Measurements from ENCODE around the gene TMEM125. TPM values are rescaled to one million over a fixed set of nuclear protein-coding genes. Genes with fewer than 3 reads are reported as not detected.

The TMEM125 gene
- total and polyA plus RNA-seq, 2 of the 4 experiments (the other 2 are of a cell fraction): under 0.01 to 0.03 TPM

GRCh38 chr1:43317817-43318471 lies 48.2 kb downstream of the TMEM125 start:
- Histone ChIP-seq H3K9ac (ENCODE audit: low read depth, low read length) (no peak overlapping the region), H3K9me3 (ENCODE audit: control insufficient read depth, insufficient read depth, low read length) (no peaks in the 10 kb centered on the region), H3K79me1 (ENCODE audit: low read depth in 1 of 2, low read length in 2 of 2) (no peaks in the 10 kb centered on the region), H3K27me3 (ENCODE audit: control insufficient read depth, insufficient read depth, low read length) (no peaks in the 10 kb centered on the region), H2BK20ac (ENCODE audit: low read depth, low read length) (no peak overlapping the region), H4K91ac (ENCODE audit: insufficient read depth, low read depth, low read length) (no peak overlapping the region), H2AFZ (replicated peaks; ENCODE audit: low read length, poor library complexity) (peak overlapping the region; percentile 69), H3K4me1 (ENCODE audit: control insufficient read depth, insufficient read depth, low read length) (peaks cover 5% of the 10 kb centered on the region), H3K23ac (ENCODE audit: low read depth, low read length) (no peak overlapping the region), H3K36me3 (ENCODE audit: control insufficient read depth, insufficient read depth, low read length) (no peaks in the 10 kb centered on the region), H2BK120ac (ENCODE audit: low read depth, low read length) (no peak overlapping the region), H4K8ac (ENCODE audit: low read depth in 2 of 2, low read length in 2 of 2) (no peak overlapping the region), H3K4ac (ENCODE audit: low read depth, low read length) (no peak overlapping the region), H2BK15ac (ENCODE audit: low read depth, low read length) (no peak overlapping the region), H3K9me1 (ENCODE audit: insufficient read depth, low read length) (peaks cover 3% of the 10 kb centered on the region; the same call in 1 of the 2 replicates), H4K20me1 (ENCODE audit: insufficient read depth, low read length) (no peaks in the 10 kb centered on the region), H3K18ac (ENCODE audit: low read depth, low read length) (no peak overlapping the region), H3K14ac (replicated peaks; ENCODE audit: low read depth, low read length) (no peak overlapping the region), H3K4me2 (ENCODE audit: low read depth, low read length) (no peak overlapping the region), H3K27ac (ENCODE audit: insufficient read depth, low read length) (no peak overlapping the region), H2BK5ac (ENCODE audit: low read depth, low read length, poor library complexity, severe bottlenecking) (no peak overlapping the region), H2AK9ac (replicated peaks; ENCODE audit: low read depth, low read length, poor library complexity) (peak overlapping the region; percentile 1), H2AK5ac (ENCODE audit: low read depth, low read length) (no peak overlapping the region), H4K5ac (ENCODE audit: low read depth, low read length) (no peak overlapping the region), H3K4me3 (ENCODE audit: insufficient read depth, low read depth, low read length) (no peak overlapping the region), H3K56ac (ENCODE audit: extremely low read depth, insufficient read depth, low read length) (no peak overlapping the region)
- TF ChIP-seq USF2 (IDR thresholded peaks at IDR 0.05; ENCODE audit: low read depth, low read length): no peak
- TF ChIP-seq FOS (IDR thresholded peaks at IDR 0.05; ENCODE audit: low read depth, low read length): no peak
- TF ChIP-seq BHLHE40 (IDR thresholded peaks at IDR 0.05; ENCODE audit: low read depth, low read length): no peak
- 73% methylated on average over 12 of the region's 15 CpGs; no CpG with 5 or more reads in 1 of the 2 experiments for WGBS, 2 experiments (ENCODE audit: extremely low coverage in 2 of 2, insufficient read length in 1 of 2)
- in situ Hi-C loops (cut with MboI; ENCODE audit: low sequenced_read_pairs) (no loop called here), dilution Hi-C loops (cut with HindIII; ENCODE audit: low sequenced_read_pairs, unreplicated experiment) (no loop called here), intact Hi-C loops (cut with micrococcal nuclease) (no loop called here)
- CTCF ChIA-PET: no interaction called here
- BruUV-seq (replicated peaks): no TSS peak
- DNase-seq: peak; percentile 49
- peak; percentile 37; the same call in 1 of the 2 replicates for ATAC-seq (ENCODE audit: low read depth)
- POLR2A ChIA-PET (ENCODE audit: unreplicated experiment): no interaction called here

All from IMR-90 (cell line).